ENCODE data around the gene DISC1. TPM values are rescaled to one million over a fixed set of nuclear protein-coding genes. Genes with fewer than 3 reads are reported as not detected.

DISC1 gene
- total RNA-seq, 1 experiment from 2014 or later: 1.8 TPM

DNA sequence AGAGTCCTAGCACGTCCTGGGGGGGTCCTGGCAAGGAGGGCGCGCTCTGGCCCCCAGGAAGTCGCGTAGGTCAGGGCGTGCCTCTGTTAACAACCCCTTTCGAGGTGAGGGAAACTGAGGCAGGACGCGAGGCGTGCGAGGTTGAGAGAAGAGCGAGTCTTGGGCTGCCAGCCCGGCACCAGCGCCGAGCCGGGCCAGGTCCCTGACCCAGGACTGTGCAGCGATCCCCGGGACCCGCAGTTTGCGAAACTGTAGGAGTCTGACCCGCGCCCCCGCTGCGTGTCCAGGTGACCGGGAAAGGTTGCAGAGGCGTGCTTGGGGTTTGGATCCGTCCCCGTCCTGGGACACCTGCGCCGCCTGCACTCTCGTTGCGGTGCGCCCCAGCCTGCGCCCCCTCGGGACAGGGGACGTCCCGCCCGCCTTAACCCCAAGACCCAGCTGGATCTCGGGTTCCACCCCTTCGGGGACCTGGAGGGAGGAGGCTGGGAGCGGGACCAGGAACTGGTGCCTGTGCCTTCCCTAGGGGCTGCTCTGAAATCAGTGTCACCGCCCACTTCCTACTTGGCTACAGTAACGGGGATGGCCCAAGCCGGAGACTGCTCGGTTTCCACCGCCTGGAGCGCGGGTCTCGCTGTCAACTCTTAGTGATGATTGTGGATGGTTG is 493 bp downstream of the DISC1 start:
- intact Hi-C loops (cut with micrococcal nuclease; ENCODE audit: unreplicated experiment): no loop called here
- peak; percentile 70 for DNase-seq (ENCODE audit: low spot score)
- Histone ChIP-seq H3K4me1 (ENCODE audit: insufficient read depth, low read length, poor library complexity, severe bottlenecking) (peaks cover 10% of the 10 kb centered on the region), H3K27me3 (replicated peaks; ENCODE audit: insufficient read depth, low read depth, low read length, poor library complexity) (peaks cover 9% of the 10 kb centered on the region), H3K36me3 (ENCODE audit: insufficient read depth, low read length, poor library complexity, severe bottlenecking) (no peaks in the 10 kb centered on the region), H3K4me3 (ENCODE audit: low read depth, low read length, poor library complexity, severe bottlenecking) (peak overlapping the region; percentile 71), H3K9me3 (ENCODE audit: low read depth, low read length, poor library complexity, severe bottlenecking) (no peaks in the 10 kb centered on the region), H3K27ac (ENCODE audit: low read depth, low read length, poor library complexity, severe bottlenecking) (peak overlapping the region; percentile 46)
- ChIA-PET POLR2A (ENCODE audit: low non-redundant PET) (no interaction called here), CTCF (interaction anchor here (0.5 kb wide), 1 partner anchor 16 kb away, joined by 3 read pairs; no protein-coding TSS in a partner anchor)
- no TSS peak for BruUV-seq (replicated peaks)
- TF ChIP-seq, protein P1, sequence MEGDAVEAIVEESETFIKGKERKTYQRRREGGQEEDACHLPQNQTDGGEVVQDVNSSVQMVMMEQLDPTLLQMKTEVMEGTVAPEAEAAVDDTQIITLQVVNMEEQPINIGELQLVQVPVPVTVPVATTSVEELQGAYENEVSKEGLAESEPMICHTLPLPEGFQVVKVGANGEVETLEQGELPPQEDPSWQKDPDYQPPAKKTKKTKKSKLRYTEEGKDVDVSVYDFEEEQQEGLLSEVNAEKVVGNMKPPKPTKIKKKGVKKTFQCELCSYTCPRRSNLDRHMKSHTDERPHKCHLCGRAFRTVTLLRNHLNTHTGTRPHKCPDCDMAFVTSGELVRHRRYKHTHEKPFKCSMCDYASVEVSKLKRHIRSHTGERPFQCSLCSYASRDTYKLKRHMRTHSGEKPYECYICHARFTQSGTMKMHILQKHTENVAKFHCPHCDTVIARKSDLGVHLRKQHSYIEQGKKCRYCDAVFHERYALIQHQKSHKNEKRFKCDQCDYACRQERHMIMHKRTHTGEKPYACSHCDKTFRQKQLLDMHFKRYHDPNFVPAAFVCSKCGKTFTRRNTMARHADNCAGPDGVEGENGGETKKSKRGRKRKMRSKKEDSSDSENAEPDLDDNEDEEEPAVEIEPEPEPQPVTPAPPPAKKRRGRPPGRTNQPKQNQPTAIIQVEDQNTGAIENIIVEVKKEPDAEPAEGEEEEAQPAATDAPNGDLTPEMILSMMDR (conservative IDR thresholded peaks at IDR 0.05; ENCODE audit: low read depth, low read length): no peak
- no peak for TF ChIP-seq EZH2 (IDR thresholded peaks at IDR 0.05; ENCODE audit: borderline replicate concordance, low read depth, low read length, poor library complexity, severe bottlenecking)

DNA sequence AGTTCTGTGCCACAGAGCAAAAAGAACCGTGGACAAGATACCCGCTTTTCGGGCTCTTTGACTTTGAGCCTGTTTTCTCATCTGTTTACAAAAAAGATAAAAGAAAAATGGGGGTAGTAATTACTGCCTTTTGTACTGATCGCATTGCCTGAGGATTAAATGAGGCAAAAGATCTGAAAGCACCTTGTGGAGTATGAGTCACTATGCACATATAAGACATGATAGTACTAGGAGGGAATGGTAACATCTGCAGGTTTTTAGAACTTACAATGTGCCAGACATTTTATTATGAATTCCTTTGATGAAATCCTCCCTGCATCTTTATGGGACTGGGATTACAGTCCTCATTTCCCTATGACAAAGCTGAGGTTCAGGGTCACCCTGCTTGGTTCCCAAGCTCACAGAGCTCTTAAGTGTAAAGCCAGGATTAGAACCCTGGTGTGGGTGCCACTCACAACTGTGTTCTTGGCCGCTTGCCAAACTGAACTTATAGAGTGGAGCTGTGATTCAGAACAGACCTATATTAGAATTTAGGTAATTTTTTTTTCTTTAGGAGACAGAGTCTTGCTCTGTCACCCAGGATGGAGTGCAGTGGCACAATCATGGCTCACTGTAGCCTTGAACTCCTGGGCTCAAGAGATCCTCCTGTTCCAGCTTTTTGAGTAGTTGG is 1.8 kb downstream of the DISC1 start:
- BruUV-seq (replicated peaks): no TSS peak
- intact Hi-C loops (cut with micrococcal nuclease; ENCODE audit: unreplicated experiment): no loop called here

DNA sequence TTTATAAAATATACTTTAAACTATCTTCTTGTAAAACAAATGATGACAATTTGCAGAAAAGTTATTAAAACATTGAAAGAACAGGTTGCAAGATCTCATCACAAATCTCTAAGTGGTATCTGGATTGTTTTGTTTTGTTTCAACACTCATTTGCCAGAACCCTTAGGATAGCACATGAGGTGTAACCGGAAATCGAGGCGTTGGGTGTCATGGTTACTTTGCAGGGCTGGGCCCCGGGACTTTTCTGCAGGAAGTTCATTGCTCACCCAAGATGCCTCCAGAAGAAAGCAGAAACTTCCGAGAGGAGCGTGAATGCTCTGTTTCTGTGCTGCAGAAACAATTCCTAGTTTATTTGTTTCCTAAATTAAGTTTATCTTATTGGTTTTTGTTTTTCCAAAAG is 2.5 kb downstream of the DISC1 start:
- intact Hi-C loops (cut with micrococcal nuclease; ENCODE audit: unreplicated experiment): no loop called here
- DNase-seq (ENCODE audit: low spot score): peak; percentile 18
- POLR2A ChIA-PET (ENCODE audit: low non-redundant PET): no interaction called here
- no peak for TF ChIP-seq EZH2 (IDR thresholded peaks at IDR 0.05; ENCODE audit: borderline replicate concordance, low read depth, low read length, poor library complexity, severe bottlenecking)
- TF ChIP-seq, protein P1 (conservative IDR thresholded peaks at IDR 0.05; ENCODE audit: low read depth, low read length): no peak
- no peaks in the 10 kb centered on the region for H3K36me3 ChIP-seq (ENCODE audit: insufficient read depth, low read length, poor library complexity, severe bottlenecking)
- CTCF ChIA-PET: no interaction called here
- no TSS peak for BruUV-seq (replicated peaks)
- no peaks in the 10 kb centered on the region for H3K9me3 ChIP-seq (ENCODE audit: low read depth, low read length, poor library complexity, severe bottlenecking)
- H3K27me3 ChIP-seq (replicated peaks; ENCODE audit: insufficient read depth, low read depth, low read length, poor library complexity): no peaks in the 10 kb centered on the region
- H3K4me3 ChIP-seq (ENCODE audit: low read depth, low read length, poor library complexity, severe bottlenecking): no peak overlapping the region
- H3K4me1 ChIP-seq (ENCODE audit: insufficient read depth, low read length, poor library complexity, severe bottlenecking): peaks cover 10% of the 10 kb centered on the region
- H3K27ac ChIP-seq (ENCODE audit: low read depth, low read length, poor library complexity, severe bottlenecking): no peak overlapping the region

More for the DNA sequence above, 1.8 kb downstream of the DISC1 start:
- POLR2A ChIA-PET (ENCODE audit: low non-redundant PET): interaction anchor here (0.5 kb wide), 1 partner anchor 256 kb away, joined by 4 read pairs; no protein-coding TSS in a partner anchor
- Histone ChIP-seq H3K4me1 (ENCODE audit: insufficient read depth, low read length, poor library complexity, severe bottlenecking) (peaks cover 10% of the 10 kb centered on the region), H3K27ac (ENCODE audit: low read depth, low read length, poor library complexity, severe bottlenecking) (no peak overlapping the region), H3K27me3 (replicated peaks; ENCODE audit: insufficient read depth, low read depth, low read length, poor library complexity) (peaks cover 3% of the 10 kb centered on the region), H3K4me3 (ENCODE audit: low read depth, low read length, poor library complexity, severe bottlenecking) (no peak overlapping the region), H3K36me3 (ENCODE audit: insufficient read depth, low read length, poor library complexity, severe bottlenecking) (no peaks in the 10 kb centered on the region), H3K9me3 (ENCODE audit: low read depth, low read length, poor library complexity, severe bottlenecking) (no peaks in the 10 kb centered on the region)
- TF ChIP-seq, protein P1 (conservative IDR thresholded peaks at IDR 0.05; ENCODE audit: low read depth, low read length): no peak
- TF ChIP-seq EZH2 (IDR thresholded peaks at IDR 0.05; ENCODE audit: borderline replicate concordance, low read depth, low read length, poor library complexity, severe bottlenecking): no peak
- peak; percentile 42 for DNase-seq (ENCODE audit: low spot score)
- CTCF ChIA-PET: no interaction called here
